AG09309 (cell line): Measurements from ENCODE around the gene DGKB.

Experiments
- DNase-seq: peaks from one replicate; pipeline ENCODE4 v3.0.0-alpha.2; 2010; ENCODE audit warnings: low read depth
- H3K4me3 ChIP-seq: 2 replicates; pipeline ENCODE4 v1.5.1; 2011; ENCODE audit warnings: mild to moderate bottlenecking, low read depth, low read length, moderate library complexity; ENCODE audit not compliant: control insufficient read depth
- TF ChIP-seq, protein P1 (sequence below): IDR thresholded peaks from 2 replicates; pipeline ENCODE4 v1.5.1; 2011; ENCODE audit warnings: mild to moderate bottlenecking, low read depth, low read length, inconsistent platforms; ENCODE audit not compliant: insufficient read depth, control insufficient read depth; ENCODE audit errors: missing control alignments

The DGKB gene

DNA sequence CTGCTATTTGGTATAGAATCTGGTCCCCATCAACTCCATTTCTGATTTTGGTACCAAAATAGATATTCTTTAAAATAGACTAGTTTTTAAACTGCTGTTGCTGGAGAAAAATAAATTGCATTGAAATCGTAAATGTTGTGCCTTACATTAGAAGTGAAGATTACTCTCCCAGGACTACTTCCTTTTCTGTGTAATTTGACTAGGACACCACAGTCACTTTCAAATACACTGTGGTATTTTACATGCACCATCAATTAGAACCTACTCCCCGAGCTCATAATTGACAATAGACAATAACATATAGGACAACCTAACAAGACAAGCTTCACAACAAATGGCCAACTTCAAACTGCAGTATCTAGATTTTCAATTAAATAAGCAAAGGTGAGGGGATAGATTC, 211.5 kb downstream of the DGKB start:
- no peak overlapping the region for H3K4me3 ChIP-seq
- DNase-seq = no peak
- TF ChIP-seq, protein P1, sequence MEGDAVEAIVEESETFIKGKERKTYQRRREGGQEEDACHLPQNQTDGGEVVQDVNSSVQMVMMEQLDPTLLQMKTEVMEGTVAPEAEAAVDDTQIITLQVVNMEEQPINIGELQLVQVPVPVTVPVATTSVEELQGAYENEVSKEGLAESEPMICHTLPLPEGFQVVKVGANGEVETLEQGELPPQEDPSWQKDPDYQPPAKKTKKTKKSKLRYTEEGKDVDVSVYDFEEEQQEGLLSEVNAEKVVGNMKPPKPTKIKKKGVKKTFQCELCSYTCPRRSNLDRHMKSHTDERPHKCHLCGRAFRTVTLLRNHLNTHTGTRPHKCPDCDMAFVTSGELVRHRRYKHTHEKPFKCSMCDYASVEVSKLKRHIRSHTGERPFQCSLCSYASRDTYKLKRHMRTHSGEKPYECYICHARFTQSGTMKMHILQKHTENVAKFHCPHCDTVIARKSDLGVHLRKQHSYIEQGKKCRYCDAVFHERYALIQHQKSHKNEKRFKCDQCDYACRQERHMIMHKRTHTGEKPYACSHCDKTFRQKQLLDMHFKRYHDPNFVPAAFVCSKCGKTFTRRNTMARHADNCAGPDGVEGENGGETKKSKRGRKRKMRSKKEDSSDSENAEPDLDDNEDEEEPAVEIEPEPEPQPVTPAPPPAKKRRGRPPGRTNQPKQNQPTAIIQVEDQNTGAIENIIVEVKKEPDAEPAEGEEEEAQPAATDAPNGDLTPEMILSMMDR = no peak

DNA sequence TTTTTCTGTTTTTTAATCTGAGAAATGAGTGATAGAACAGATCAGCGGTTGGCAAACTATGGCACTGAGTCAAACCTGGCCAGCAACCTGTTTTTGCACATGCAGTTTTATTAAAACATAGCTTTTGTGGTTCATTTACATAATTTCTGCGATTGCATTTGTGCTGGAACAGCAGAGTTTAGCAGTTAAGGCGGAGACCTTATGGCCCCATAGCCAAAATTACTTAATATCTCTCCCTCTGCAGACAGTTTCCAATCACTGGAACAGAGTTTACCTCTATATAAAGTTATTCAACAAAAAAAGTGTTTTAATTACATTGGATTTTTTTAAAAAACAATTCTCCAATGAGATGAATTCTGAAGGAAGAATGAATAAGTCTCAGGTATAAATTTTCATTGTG, 212.1 kb downstream of the DGKB start:
- TF ChIP-seq, protein P1 = no peak
- no peak overlapping the region for H3K4me3 ChIP-seq
- DNase-seq = no peak

DNA sequence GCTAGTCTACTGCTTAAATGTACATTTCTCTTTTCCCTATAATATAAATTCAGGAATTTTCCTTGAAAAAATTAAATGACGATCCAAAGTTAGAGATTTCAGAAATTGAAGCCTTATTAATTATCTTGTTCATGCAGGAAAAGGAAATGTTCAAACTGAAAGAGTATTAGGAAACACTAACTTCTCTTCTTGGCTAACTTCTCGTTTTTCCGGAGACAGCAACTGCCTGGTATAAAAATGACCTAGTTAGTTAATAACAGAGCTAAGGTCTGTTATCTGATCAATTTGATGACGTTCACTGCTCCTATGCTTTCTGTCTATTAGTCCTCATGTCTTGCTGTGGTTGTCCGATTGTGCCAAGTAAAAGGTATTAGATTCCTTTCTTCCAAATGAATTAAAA, 212.5 kb downstream of the DGKB start:
- no peak overlapping the region for H3K4me3 ChIP-seq
- TF ChIP-seq, protein P1 = no peak
- DNase-seq = no peak

DNA sequence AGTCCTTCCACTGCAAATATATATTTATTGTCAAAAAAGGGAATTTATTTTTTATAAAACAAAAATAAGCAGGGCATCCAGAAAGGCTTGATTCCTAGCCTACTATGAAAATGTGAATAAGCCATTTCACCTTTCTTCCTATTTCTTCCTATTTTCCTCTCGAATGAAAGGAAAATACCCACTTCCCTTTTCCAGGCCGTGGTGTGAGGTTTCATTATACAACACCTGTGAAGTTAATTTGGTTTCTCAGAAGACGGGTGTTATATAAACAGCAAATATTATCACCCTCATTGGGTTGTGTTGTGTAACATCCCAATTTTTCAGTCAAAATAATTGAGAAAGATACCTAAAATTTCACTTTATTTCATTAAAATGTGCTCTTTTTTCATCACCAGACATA, 214.3 kb downstream of the DGKB start:
- TF ChIP-seq, protein P1 = no peak

GRCh38 chr7:14687777-14688176, 214.8 kb downstream of the DGKB start:
- peak; percentile 18 for DNase-seq
- H3K4me3 ChIP-seq = no peak overlapping the region
- TF ChIP-seq, protein P1 = no peak

More for the DNA sequence above, 214.3 kb downstream of the DGKB start:
- no peak overlapping the region for H3K4me3 ChIP-seq
- DNase-seq = no peak

- TF ChIP-seq, protein P1 = no peak
- no peak for DNase-seq
Observed at GRCh38 chr7:14687241-14687640, 215.3 kb downstream of the DGKB start.

GRCh38 chr7:14685167-14685566, 217.4 kb downstream of the DGKB start:
- DNase-seq = no peak
- TF ChIP-seq, protein P1 = no peak
- H3K4me3 ChIP-seq = no peak overlapping the region

More at GRCh38 chr7:14687241-14687640, 215.3 kb downstream of the DGKB start:
- no peak overlapping the region for H3K4me3 ChIP-seq
